ENCODE data around the gene RIT1. TPM values are rescaled to one million over a fixed set of nuclear protein-coding genes. Genes with fewer than 3 reads are reported as not detected.

The RIT1 gene
- total and polyA plus RNA-seq, 2 of the 8 experiments (the other 6 are each of a cell fraction or from before 2014, with no cell fraction given) = 25.3 to 26.8 TPM

DNA sequence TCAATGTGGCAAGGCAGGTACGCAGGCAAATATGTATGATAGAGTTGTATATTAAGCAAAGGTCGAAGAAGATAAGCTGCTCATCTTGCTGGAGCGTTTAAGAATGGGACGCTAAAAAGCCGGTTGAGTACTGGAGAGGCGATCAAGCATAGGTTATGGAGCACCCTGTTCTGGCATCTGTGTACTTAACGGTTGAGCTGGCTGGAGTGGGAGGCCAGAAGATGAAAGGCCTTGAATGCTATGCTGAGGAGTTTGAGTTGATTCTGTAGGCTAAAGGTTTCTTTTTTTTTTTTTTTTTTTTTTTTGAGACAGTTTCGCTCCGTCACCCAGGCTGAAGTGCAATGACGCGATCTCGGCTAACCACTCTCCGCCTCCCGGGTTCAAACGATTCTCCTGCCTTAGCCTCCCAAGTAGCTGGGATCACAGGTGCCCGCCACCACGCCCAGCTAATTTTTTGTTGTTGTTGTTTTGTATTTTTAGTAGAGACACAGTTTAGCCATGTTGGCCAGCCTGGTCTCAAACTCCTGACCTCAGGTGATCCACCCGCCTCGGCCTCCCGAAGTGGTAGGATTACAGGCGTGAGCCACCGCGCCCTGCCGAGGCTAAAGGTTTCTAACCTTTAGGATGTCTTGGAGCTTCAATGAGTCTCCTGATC lies 23.9 kb upstream of the RIT1 start:
- H3K18ac ChIP-seq (ENCODE audit: extremely low read depth, low read length) = no peak overlapping the region
- POLR2A ChIA-PET (ENCODE audit: partially characterized antibody) = interaction anchor here (1.1 to 6.7 kb wide), 15 partner anchors 9 to 347 kb away, joined by 3 to 109 read pairs (median 6); partner anchors contain the start of genes ARHGEF2, LMNA and RAB25
- no peak for TF ChIP-seq JUN (IDR thresholded peaks at IDR 0.05; ENCODE audit: low read depth, low read length)
- TF ChIP-seq SAP30 (IDR thresholded peaks at IDR 0.05; ENCODE audit: insufficient read depth, insufficient replicate concordance, low read length) = no peak
- no peak for TF ChIP-seq JUND (IDR thresholded peaks at IDR 0.05; ENCODE audit: low read length)
- TF ChIP-seq PHF8 (conservative IDR thresholded peaks at IDR 0.05; ENCODE audit: low read depth, low read length) = no peak
- TF ChIP-seq NANOG (IDR thresholded peaks at IDR 0.05; ENCODE audit: insufficient read depth, low read depth, low read length, poor library complexity, severe bottlenecking) = no peak
- no peak for TF ChIP-seq RXRA (IDR thresholded peaks at IDR 0.05; ENCODE audit: insufficient read depth, low read depth, low read length)
- TF ChIP-seq BCL11A (IDR thresholded peaks at IDR 0.05; ENCODE audit: low read depth in 2 of 2, low read length in 2 of 2) = no peak
- no peak for TF ChIP-seq BRCA1 (IDR thresholded peaks at IDR 0.05; ENCODE audit: low read depth, low read length)
- TF ChIP-seq RNF2 (IDR thresholded peaks at IDR 0.05; ENCODE audit: borderline replicate concordance, low read depth, low read length, missing control alignments, poor library complexity, severe bottlenecking) = no peak
- no peak for TF ChIP-seq BACH1 (IDR thresholded peaks at IDR 0.05; ENCODE audit: low read length)

More for the DNA sequence above, 23.9 kb upstream of the RIT1 start:
- H3K36me3 ChIP-seq (ENCODE audit: control insufficient read depth in 2 of 4, insufficient read depth in 4 of 4, low read length in 3 of 4) = peaks cover 13 to 33% (median 21%) of the 10 kb centered on the region in 4 experiments; a peak in 7 of 8 replicates
- no peak overlapping the region for H3K23ac ChIP-seq (ENCODE audit: insufficient read length)
- peak overlapping the region; percentile 85 to 92 for H3K4me2 ChIP-seq (ENCODE audit: insufficient read depth in 1 of 2, low read depth in 2 of 2, low read length in 2 of 2)
- peaks cover 5% of the 10 kb centered on the region for H3K23me2 ChIP-seq (ENCODE audit: low read depth, low read length)
- H2AFZ ChIP-seq (ENCODE audit: low read length) = peak overlapping the region; percentile 9; the same call in 1 of the 2 replicates
- peak overlapping the region; percentile 98 for H2BK5ac ChIP-seq (ENCODE audit: low read depth, low read length)
- H3K9me3 ChIP-seq (ENCODE audit: insufficient read depth in 2 of 2, low read depth in 1 of 2, low read length in 1 of 2) = no peaks in the 10 kb centered on the region
- CTCF ChIA-PET (ENCODE audit: partially characterized antibody) = interaction anchor here (1.0 to 2.8 kb wide), 5 partner anchors 10 to 131 kb away, joined by 3 to 18 read pairs (median 6); partner anchors contain the start of gene ARHGEF2
- peak overlapping the region; percentile 88 for H3K27ac ChIP-seq (ENCODE audit: low read depth, low read length)
- peak overlapping the region; percentile 28 for H2BK120ac ChIP-seq (replicated peaks; ENCODE audit: low read depth, low read length)
- peak overlapping the region; percentile 11 for H3K4ac ChIP-seq (replicated peaks; ENCODE audit: insufficient read length, low read depth, low read length)
- peak overlapping the region; percentile 3; the same call in 1 of the 2 replicates for H2BK12ac ChIP-seq (ENCODE audit: low read depth, low read length)
- H3K4me1 ChIP-seq (replicated peaks in 1 of 4; ENCODE audit: control insufficient read depth in 3 of 4, insufficient read depth in 4 of 4, low read length in 3 of 4) = peaks cover 0 to 2% (median 1%) of the 10 kb centered on the region in 4 experiments; a peak in 4 of 7 replicates
- H4K5ac ChIP-seq (ENCODE audit: insufficient read length, low read depth, low read length) = no peak overlapping the region
- 0 out of 2 replicates have a peak overlapping the region, but pooled peaks have one; percentile 43 for H2BK20ac ChIP-seq (ENCODE audit: low read length)
- DNase-seq (ENCODE audit: low read depth in 1 of 2, low spot score in 2 of 2) = no peak
- no peak overlapping the region for H4K8ac ChIP-seq (ENCODE audit: extremely low read depth, insufficient read depth, low read length)
- H4K91ac ChIP-seq (replicated peaks; ENCODE audit: insufficient read length, low read length) = peak overlapping the region; percentile 58
- no peaks in the 10 kb centered on the region for H3K27me3 ChIP-seq (replicated peaks in 1 of 4; ENCODE audit: control insufficient read depth in 3 of 4, extremely low read depth in 1 of 4, insufficient read depth in 3 of 4, low read length in 3 of 4)
- H3K56ac ChIP-seq (replicated peaks; ENCODE audit: insufficient read length, low read depth, low read length) = no peak overlapping the region
- H2AK5ac ChIP-seq (ENCODE audit: low read depth, low read length) = peak overlapping the region; percentile 91
- H3K9ac ChIP-seq (replicated peaks in 1 of 4; ENCODE audit: extremely low read depth in 1 of 4, low read depth in 3 of 4, low read length in 3 of 4) = peak overlapping the region in 3 of 4 experiments; percentile 93 to 98 (median 93); a peak in 6 of 7 replicates
- 92% methylated on average over 23 of the region's 24 CpGs; no CpG with 5 or more reads in 1 of the 2 experiments for WGBS, 2 experiments (ENCODE audit: extremely low coverage in 1 of 2, insufficient coverage in 1 of 2, insufficient read length in 1 of 2, insufficient replicate concordance in 2 of 2, low coverage in 1 of 2, low lambda C conversion rate in 2 of 2, missing lambda C conversion rate in 1 of 2)
- H3K4me3 ChIP-seq (ENCODE audit: extremely low read depth in 1 of 4, insufficient read depth in 2 of 4, low read depth in 3 of 4, low read length in 4 of 4) = peak overlapping the region; percentile 89 to 100 (median 94)
- no peak for FAIRE-seq
- peak overlapping the region; percentile 31; the same call in 1 of the 2 replicates for H2BK15ac ChIP-seq (ENCODE audit: low read length)
- H4K20me1 ChIP-seq (replicated peaks in 1 of 2; ENCODE audit: control insufficient read depth in 1 of 2, insufficient read depth in 2 of 2, low read length in 2 of 2) = peaks cover 0 to 12% of the 10 kb centered on the region in 2 experiments
- no peak overlapping the region for H3K14ac ChIP-seq (ENCODE audit: insufficient read length)
- peaks cover 2% of the 10 kb centered on the region; the same call in 1 of the 2 replicates for H3K79me1 ChIP-seq (ENCODE audit: low read depth, low read length)
- peaks cover 10 to 41% of the 10 kb centered on the region in 2 experiments for H3K79me2 ChIP-seq (ENCODE audit: control insufficient read depth in 1 of 2, insufficient read depth in 2 of 2, low read length in 2 of 2)
